GM23338 (cell line): Measurements from ENCODE around the gene FAM168B. TPM values are rescaled to one million over a fixed set of nuclear protein-coding genes. Genes with fewer than 3 reads are reported as not detected.

Source experiments
- ATAC-seq: fragments of 200-7000 bp; cut with Tn5 transposase; 3 replicates; pipeline ENCODE4 v1.9.1; 2020
- DNase-seq: peaks from one replicate; pipeline ENCODE4 v3.0.0-alpha.2; 2015; ENCODE audit warnings: low spot score
- H2AFZ ChIP-seq: fragments of 200-600 bp; sonication (generic); 2 replicates; pipeline ENCODE4 v1.8.0; 2016; ENCODE audit warnings: antibody characterized with exemption, mild to moderate bottlenecking, moderate library complexity
- H3F3A ChIP-seq: fragments of 200-600 bp; sonication (generic); replicated peaks from 2 replicates; pipeline ENCODE4 v1.8.0; 2017; ENCODE audit warnings: antibody characterized with exemption, mixed run types, low read depth
- H3K27ac ChIP-seq: fragments of 200-600 bp; sonication (generic); 2 replicates; pipeline ENCODE4 v1.6.1; 2016; ENCODE audit warnings: low read depth
- H3K27me3 ChIP-seq: fragments of 200-600 bp; sonication (generic); 2 replicates; pipeline ENCODE4 v1.8.0; 2016; ENCODE audit warnings: mild to moderate bottlenecking, mixed run types, moderate library complexity; ENCODE audit not compliant: insufficient read depth
- H3K36me3 ChIP-seq: fragments of 200-600 bp; sonication (generic); 2 replicates; pipeline ENCODE4 v1.8.0; 2016; ENCODE audit warnings: mild to moderate bottlenecking; ENCODE audit not compliant: insufficient read depth
- H3K4me1 ChIP-seq: fragments of 200-600 bp; sonication (generic); 2 replicates; pipeline ENCODE4 v1.8.0; 2016; ENCODE audit warnings: mild to moderate bottlenecking, moderate library complexity; ENCODE audit not compliant: insufficient read depth
- H3K4me2 ChIP-seq: fragments of 200-600 bp; sonication (generic); 2 replicates; pipeline ENCODE4 v1.7.1; 2017; ENCODE audit warnings: mixed run types
- H3K4me3 ChIP-seq: fragments of 200-600 bp; sonication (generic); 2 replicates; pipeline ENCODE4 v1.6.1; 2016; ENCODE audit warnings: mixed run types
- H3K79me2 ChIP-seq: fragments of 200-600 bp; sonication (generic); replicated peaks from 2 replicates; pipeline ENCODE4 v1.8.0; 2017; ENCODE audit warnings: mild to moderate bottlenecking; ENCODE audit not compliant: insufficient read depth
- H3K9me2 ChIP-seq: fragments of 200-600 bp; sonication (generic); 2 replicates; pipeline ENCODE4 v1.8.0; 2017; ENCODE audit not compliant: insufficient read depth
- H4K20me1 ChIP-seq: fragments of 200-600 bp; sonication (generic); replicated peaks from 2 replicates; pipeline ENCODE4 v1.8.0; 2017; ENCODE audit warnings: mild to moderate bottlenecking; ENCODE audit not compliant: insufficient read depth
- H3K27ac Mint-ChIP-seq: 2 replicates; pipeline ENCODE4 v1.8.0; 2020; ENCODE audit warnings: inconsistent platforms, mild to moderate bottlenecking, moderate library complexity, mixed read lengths
- H3K27me3 Mint-ChIP-seq: 3 replicates; pipeline ENCODE4 v1.8.0; 2022; ENCODE audit warnings: low read depth, mild to moderate bottlenecking, moderate library complexity, mixed read lengths, inconsistent platforms; ENCODE audit not compliant: insufficient read depth, poor library complexity
- H3K36me3 Mint-ChIP-seq: 3 replicates; pipeline ENCODE4 v1.8.0; 2021; ENCODE audit warnings: low read depth, mild to moderate bottlenecking, inconsistent platforms, moderate library complexity, mixed read lengths
- H3K4me1 Mint-ChIP-seq: 3 replicates; pipeline ENCODE4 v1.8.0; 2020; ENCODE audit warnings: mild to moderate bottlenecking, inconsistent platforms, mixed read lengths
- H3K4me3 Mint-ChIP-seq: 3 replicates; pipeline ENCODE4 v1.8.0; 2021; ENCODE audit warnings: moderate library complexity, mild to moderate bottlenecking, inconsistent platforms, mixed read lengths
- H3K9me3 Mint-ChIP-seq: 3 replicates; pipeline ENCODE4 v1.8.0; 2020; ENCODE audit warnings: moderate library complexity, mild to moderate bottlenecking, inconsistent platforms, mixed read lengths
- CREB1 ChIP-seq: fragments of 250-450 bp; sonication (Bioruptor Pico); IDR thresholded peaks from 2 replicates; pipeline ENCODE4 v1.5.0; 2020; ENCODE audit warnings: low read depth, mild to moderate bottlenecking, moderate library complexity
- CTCF ChIP-seq, 2 experiments: fragments of 200-600 bp in 1 of 2; sonication (generic) in 1 of 2; conservative IDR thresholded peaks; 2 replicates each; pipeline versions ENCODE4 v1.5.1 to v1.6.1; 2016 to 2017; ENCODE audit warnings: antibody characterized with exemption in 2 of 2, low read depth in 2 of 2, mild to moderate bottlenecking in 2 of 2, moderate library complexity in 1 of 2
- ETS1 ChIP-seq: IDR thresholded peaks from 2 replicates; pipeline ENCODE4 v1.6.1; 2016; ENCODE audit warnings: antibody characterized with exemption
- EZH2 ChIP-seq: fragments of 200-600 bp; sonication (generic); IDR thresholded peaks from one replicate; pipeline ENCODE4 v1.8.0; 2017; ENCODE audit warnings: antibody characterized with exemption, mild to moderate bottlenecking, low read depth; ENCODE audit not compliant: unreplicated experiment
- EZH2phosphoT487 ChIP-seq: fragments of 200-600 bp; sonication (generic); IDR thresholded peaks from one replicate; pipeline ENCODE4 v1.8.1; 2018; ENCODE audit warnings: antibody characterized with exemption; ENCODE audit not compliant: unreplicated experiment
- JUNB ChIP-seq: IDR thresholded peaks from one replicate; pipeline ENCODE4 v1.6.1; 2016; ENCODE audit warnings: antibody characterized with exemption; ENCODE audit not compliant: unreplicated experiment
- NANOG ChIP-seq: IDR thresholded peaks from 2 replicates; pipeline ENCODE4 v1.6.1; 2016; ENCODE audit warnings: antibody characterized with exemption, borderline replicate concordance
- POLR2AphosphoS5 ChIP-seq: IDR thresholded peaks from 2 replicates; pipeline ENCODE4 v1.6.1; 2016; ENCODE audit warnings: antibody characterized with exemption, low read depth
- REST ChIP-seq: IDR thresholded peaks from one replicate; pipeline ENCODE4 v1.6.1; 2018; ENCODE audit warnings: antibody characterized with exemption; ENCODE audit not compliant: unreplicated experiment
- STAT1 ChIP-seq: IDR thresholded peaks from one replicate; pipeline ENCODE4 v1.6.1; 2016; ENCODE audit warnings: antibody characterized with exemption; ENCODE audit not compliant: unreplicated experiment
- ZNF114 ChIP-seq: fragments of 250-450 bp; sonication (Bioruptor Pico); IDR thresholded peaks from 2 replicates; pipeline ENCODE4 v1.5.0; 2020; ENCODE audit warnings: mild to moderate bottlenecking, moderate library complexity
- ZNF331 ChIP-seq: fragments of 250-450 bp; sonication (Bioruptor Pico); IDR thresholded peaks from 2 replicates; pipeline ENCODE4 v1.5.0; 2020; ENCODE audit warnings: low read depth, mild to moderate bottlenecking, moderate library complexity
- ZNF462 ChIP-seq: fragments of 250-450 bp; sonication (Bioruptor Pico); IDR thresholded peaks from 2 replicates; pipeline ENCODE4 v1.5.0; 2020; ENCODE audit warnings: mild to moderate bottlenecking, moderate library complexity
- polyA plus RNA-seq: library from polyadenylated mRNA; unstranded; fragments of >200 nt; fragmentation: Nextera tagmentation; extraction: Ambion mirVana; gene quantifications from 2 replicates; pipeline ENCODE4 v1.2.1, GENCODE V29; 2016
- total RNA-seq: library from RNA; depleted of rRNA; stranded (reverse); fragments of >200 nt; shearing (Covaris generic); gene quantifications from 2 replicates; pipeline ENCODE4 v1.2.3, GENCODE V29; 2014

Gene FAM168B
- total and polyA plus RNA-seq, 2 experiments from 2014 or later, result 18.8 to 76.8 TPM

- H3K27me3 ChIP-seq, result no peaks in the 10 kb centered on the region
- no peaks in the 10 kb centered on the region for H3K79me2 ChIP-seq
- Mint-ChIP-seq H3K36me3 (no peaks in the 10 kb centered on the region), H3K9me3 (no peaks in the 10 kb centered on the region), H3K4me1 (peaks cover 14% of the 10 kb centered on the region; the same call in 2 of the 3 replicates), H3K27ac (no peak overlapping the region), H3K27me3 (peaks cover 4% of the 10 kb centered on the region), H3K4me3 (no peak overlapping the region)
- no peaks in the 10 kb centered on the region; the same call in 1 of the 2 replicates for H3K4me1 ChIP-seq
- ATAC-seq, result no peak
- no peak overlapping the region for H3K4me3 ChIP-seq
- no peak overlapping the region for H3K4me2 ChIP-seq
- H3F3A ChIP-seq, result no peaks in the 10 kb centered on the region
- DNase-seq, result no peak
- no peaks in the 10 kb centered on the region for H4K20me1 ChIP-seq
- no peaks in the 10 kb centered on the region for H3K9me2 ChIP-seq
- H3K27ac ChIP-seq, result no peak overlapping the region
- H3K36me3 ChIP-seq, result no peaks in the 10 kb centered on the region
- no peak overlapping the region for H2AFZ ChIP-seq
- TF ChIP-seq REST, result no peak
- no peak for TF ChIP-seq ETS1
- no peak for TF ChIP-seq CREB1
- TF ChIP-seq ZNF114 (CRISPR knock-in tag), result no peak
- no peak for TF ChIP-seq EZH2phosphoT487
- no peak for TF ChIP-seq ZNF331 (CRISPR knock-in tag)
- TF ChIP-seq JUNB, result no peak
- TF ChIP-seq CTCF (conservative IDR thresholded peaks at IDR 0.05; ENCODE audit: low read depth in 2 of 2), result no peak
- no peak for TF ChIP-seq EZH2
- no peak for TF ChIP-seq POLR2AphosphoS5
- TF ChIP-seq STAT1, result no peak
- no peak for TF ChIP-seq NANOG
- no peak for TF ChIP-seq ZNF462 (CRISPR knock-in tag)
These were observed 82.7 kb downstream of the FAM168B start for GRCh38 chr2:131010566-131010965.
